HG03439 (cell line): ENCODE results near the gene USP43.
"Not testable (repeated sequence)": the region's sequence is repeated elsewhere in the genome, so short reads cannot be mapped to it uniquely, and the experiment has no call there.

Experiments used
- ATAC-seq: cut with Tn5 transposase; IDR thresholded peaks from one replicate; pipeline ENCODE4 v1.9.1; 2021; ENCODE audit warnings: mild to moderate bottlenecking, moderate library complexity; ENCODE audit not compliant: unreplicated experiment

USP43 gene

DNA sequence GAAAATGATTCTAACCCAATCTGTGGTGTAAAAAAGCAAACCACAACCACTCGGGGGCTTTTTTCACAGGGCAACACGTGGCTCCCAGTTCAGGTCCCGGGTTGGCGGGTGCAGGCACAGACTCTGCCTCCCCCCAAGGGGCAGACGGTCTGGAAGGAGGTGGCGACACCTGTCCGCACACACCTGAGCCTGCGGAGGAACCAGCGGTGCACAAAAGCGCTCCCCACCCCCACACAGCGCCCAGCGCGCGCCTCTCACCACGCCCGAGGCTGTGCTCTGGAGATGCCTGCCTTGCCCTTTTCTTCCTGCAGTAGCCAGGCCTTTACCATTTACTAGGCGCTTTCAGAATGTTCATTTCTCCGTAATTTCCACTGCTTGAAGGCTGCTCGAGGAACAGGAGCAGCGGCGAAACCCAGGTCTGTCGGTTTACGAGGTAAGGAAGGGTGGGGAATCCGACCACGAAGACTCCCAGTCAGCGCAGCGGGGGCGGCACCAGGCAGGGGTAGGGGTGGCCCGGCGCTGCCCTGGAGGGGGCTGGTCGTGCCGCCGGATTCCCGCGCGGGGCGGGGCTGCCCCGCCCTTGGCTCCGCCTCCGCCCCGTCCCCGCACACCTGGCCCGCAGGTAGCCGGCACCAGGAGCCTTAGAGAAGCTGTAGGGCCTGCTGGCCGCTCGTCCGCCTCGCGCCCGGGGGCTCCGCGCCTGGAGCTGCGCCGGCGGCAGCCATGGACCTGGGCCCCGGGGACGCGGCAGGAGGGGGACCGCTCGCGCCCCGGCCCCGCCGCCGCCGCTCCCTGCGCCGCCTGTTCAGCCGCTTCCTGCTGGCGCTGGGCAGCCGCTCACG, at the start of gene USP43:
TSS of gene USP43 (plus strand) at position 608 of the 842 bp plus-strand sequence. CDS start at position 724, 116 bp downstream.
- ATAC-seq, result no peak

DNA sequence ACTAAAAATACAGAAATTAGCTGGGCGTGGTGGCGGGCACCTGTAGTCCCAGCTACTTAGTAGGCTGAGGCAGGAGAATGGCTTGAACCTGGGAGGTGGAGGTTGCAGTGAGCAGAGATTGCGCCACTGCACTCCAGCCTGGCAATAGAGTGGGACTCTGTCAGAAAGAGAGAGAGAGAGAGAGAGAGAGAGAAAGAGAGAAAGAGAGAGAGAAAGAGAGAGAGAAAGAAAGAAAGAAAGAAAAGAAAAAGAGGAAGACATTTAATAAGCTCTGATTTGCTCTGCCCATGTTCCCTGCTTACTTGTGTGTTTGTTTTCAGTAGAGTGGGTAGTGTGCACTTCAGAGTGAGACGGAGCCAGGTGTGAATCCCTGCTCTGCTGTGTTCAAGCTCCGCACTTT, 47.7 kb upstream of the USP43 start:
- ATAC-seq, result not testable (repeated sequence)

- ATAC-seq, result no peak
Measured at GRCh38 chr17:9598661-9599060, 46.7 kb upstream of the USP43 start.

- not testable (repeated sequence) for ATAC-seq
Measured at GRCh38 chr17:9604583-9604982, 40.7 kb upstream of the USP43 start.

- no peak for ATAC-seq
Measured at GRCh38 chr17:9606453-9606852, 38.9 kb upstream of the USP43 start.

DNA sequence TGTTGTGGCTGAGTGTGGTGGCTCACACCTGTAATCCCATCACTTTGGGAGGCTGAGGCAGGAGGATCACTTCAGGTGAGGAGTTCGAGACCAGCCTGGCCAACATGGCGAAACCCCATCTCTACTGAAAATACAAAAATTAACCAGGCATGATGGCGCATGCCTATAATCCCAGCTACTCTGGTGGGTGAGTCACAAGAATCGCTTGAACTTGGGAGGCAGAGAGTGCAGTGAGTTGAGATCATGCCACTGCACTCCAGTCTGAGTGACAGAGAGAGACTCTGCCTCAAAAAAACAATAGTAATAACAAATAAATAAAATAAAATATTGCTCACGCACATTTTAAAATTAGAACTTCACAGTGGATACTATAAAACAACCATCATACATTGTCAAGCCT, 38.3 kb upstream of the USP43 start:
- not testable (repeated sequence) for ATAC-seq

DNA sequence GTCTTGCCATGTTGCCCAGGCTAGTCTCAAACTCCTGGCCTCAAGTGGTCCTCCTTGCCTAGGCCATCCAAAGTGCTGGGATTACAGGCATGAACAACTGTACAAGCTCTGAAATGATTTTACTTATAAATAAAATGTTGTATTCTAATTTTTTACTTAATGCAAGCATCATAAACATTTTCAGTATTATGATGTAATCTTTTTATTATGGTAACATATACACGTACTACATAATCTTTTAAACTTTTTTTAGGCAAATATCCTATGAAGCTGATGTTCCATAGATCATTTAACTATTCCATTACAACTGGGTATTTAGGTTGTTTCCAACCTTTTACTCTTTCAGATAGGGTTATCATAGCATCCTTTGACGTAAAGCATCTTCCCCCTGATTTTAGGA, 33.8 kb upstream of the USP43 start:
- no peak for ATAC-seq

DNA sequence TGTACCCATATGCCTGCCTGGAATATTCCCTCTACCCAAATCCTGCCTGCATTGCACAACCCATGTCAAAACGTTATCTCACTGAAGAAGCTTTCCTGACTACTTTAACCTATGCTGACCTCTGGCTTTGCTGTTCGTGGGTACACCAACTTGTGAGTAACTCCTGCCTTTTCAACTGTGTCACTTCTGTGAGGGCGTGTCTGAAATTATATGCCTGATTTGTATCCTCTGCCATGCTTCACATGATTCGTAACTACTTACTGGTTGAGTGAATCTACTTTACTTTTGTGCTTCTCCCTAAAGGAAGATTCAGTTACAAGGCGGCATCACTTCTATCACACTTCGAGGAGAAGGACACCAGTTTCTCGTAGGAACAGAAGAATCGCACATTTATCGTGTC, 33.3 kb upstream of the USP43 start:
- no peak for ATAC-seq

DNA sequence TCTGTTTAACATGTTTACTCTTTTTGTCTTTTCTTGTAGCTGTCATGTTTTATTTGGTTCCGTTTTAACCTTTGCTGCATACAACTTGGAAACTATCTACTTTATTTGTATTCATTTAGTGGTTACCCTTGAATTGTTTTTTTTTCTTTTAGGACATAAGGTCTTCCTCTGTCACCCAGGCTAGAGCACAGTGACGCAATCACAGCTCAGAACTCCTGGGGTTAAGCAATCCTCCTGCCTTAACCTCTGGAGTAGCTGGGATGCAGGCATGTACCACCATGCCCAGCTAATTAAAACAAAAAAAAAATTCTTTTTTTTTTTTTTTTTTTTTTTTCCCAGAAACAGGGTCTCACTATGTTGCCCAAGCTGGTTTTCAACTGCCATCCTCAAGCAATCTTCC, 29.8 kb upstream of the USP43 start:
- ATAC-seq, result no peak

DNA sequence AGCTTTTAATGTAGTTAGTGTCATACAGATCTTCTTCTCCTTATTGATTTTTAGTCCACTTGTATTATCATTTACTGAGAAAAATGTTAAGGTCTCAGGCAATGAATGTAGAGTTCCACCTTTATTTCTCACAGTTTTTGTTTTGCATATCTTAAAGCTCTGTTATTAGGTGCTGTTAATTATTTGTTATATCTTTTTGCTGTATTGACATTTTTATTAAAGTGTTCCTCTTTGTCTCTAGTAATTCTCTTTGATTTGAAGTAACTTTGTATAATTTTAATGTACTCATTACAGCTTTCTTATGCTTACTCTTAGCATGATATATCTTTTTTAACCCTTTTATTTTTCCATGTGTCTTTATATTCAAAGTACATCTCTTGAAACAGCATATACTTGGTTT, 22.4 kb upstream of the USP43 start:
- ATAC-seq, result no peak

GRCh38 chr17:9628509-9628908, 16.8 kb upstream of the USP43 start:
- ATAC-seq, result no peak

DNA sequence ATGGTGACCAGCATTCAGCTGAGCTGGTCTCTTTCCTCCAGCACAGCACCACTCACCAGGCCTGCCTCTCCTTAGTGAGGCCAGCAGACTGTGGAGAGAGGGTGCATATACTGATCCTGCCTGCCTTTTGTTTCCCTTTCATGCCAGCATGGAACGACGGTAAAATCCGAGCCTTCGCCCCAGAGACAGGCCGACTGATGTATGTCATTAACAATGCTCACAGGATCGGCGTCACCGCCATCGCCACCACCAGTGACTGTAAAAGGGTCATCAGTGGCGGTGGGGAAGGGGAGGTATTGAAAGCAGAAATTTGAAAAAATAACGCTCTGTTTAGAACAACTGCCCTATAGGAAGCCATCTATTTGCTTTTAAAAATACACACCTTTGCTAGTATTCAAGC, 12.6 kb upstream of the USP43 start:
- no peak for ATAC-seq

DNA sequence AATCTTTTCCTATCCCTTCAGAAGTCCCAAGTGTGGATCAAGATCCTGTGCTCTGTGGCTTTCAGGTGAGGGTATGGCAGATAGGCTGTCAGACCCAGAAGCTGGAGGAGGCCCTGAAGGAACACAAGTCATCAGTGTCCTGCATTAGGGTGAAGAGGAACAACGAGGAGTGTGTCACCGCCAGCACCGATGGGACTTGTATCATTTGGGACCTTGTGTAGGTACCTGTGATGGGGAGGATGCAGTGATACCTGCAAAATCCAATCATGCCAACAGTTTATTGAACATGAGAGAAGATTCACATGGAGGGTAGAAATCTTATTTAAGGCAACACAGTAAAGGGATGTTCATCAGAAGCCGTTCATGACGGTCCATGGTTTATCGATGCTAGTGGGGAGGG, 10.0 kb upstream of the USP43 start:
- no peak for ATAC-seq

DNA sequence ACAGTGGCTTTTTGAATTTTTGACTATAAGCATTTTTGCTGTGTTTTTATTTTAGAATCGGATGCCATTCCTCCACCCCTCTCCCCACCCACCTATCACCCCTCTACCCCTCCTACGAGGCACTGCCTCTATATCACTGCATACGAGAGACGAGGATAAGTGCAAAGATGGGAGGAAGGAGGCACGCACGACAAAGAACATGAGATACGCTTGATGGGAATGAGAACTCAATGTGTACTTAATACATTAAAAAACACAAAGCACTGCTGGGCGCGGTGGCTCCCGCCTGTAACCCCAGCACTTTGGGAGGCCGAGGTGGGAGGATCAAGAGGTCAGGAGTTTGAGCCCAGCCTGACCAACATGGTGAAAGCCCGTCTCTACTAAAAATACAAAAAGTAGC, 8.8 kb upstream of the USP43 start:
- ATAC-seq, result no peak

- not testable (repeated sequence) for ATAC-seq
Measured at GRCh38 chr17:9640388-9640787, 4.9 kb upstream of the USP43 start.

GRCh38 chr17:9643611-9644010, 1.7 kb upstream of the USP43 start:
- ATAC-seq, result no peak

GRCh38 chr17:9645851-9646545, 681 bp downstream of the USP43 start:
- no peak for ATAC-seq

GRCh38 chr17:9646546-9646885, 1.2 kb downstream of the USP43 start:
- ATAC-seq, result no peak

DNA sequence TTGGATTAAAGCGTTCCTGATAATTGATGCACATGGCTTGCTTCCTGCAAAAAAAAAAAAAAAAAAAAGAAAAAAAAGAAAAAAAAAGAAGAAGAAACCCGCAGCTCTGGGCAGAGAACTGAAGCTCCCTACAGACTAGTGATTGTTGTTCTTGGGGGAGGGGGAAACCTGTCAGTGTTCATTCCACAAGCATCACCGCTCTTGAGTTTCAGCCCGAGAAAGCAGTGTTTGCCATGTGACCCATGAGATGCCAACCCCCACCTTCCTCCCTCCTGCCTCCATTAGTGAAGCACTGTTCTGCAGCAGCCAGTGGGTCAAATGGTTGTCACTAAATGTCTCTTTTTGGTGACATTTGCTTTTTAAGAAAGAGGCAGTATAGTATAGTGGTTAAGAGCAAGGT, 1.7 kb downstream of the USP43 start:
- ATAC-seq, result no peak

- no peak for ATAC-seq
Measured at GRCh38 chr17:9648521-9649110, 3.3 kb downstream of the USP43 start.

DNA sequence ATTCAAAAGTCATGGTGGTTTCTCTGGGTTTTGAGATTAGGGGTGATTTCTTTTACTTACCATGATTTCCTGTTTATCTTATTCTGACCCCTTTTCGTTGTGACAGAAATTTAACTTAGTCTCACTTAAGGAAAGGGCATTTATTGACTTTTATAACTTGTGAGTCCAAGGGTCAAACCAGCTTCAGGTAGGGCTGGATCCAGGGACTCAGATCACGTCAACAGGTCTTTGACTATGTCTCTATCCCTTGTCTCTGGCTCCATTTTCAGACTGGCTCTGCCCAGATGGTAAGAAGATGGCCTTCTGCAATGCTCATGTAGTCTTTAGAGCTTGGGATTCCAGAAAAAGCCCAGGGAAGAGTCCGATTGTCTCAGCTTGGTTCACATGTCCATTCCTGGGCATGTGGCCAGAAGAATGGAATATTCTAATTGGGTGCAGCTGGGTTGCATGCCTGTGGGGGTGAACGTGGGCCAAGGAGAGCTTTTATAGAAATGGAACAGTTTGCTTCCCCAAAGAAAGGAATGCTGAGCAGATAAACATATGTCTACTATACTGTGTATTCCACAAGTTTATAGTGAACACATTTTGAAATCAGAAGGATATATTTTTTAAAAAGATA, 13.4 kb downstream of the USP43 start:
- no peak for ATAC-seq

DNA sequence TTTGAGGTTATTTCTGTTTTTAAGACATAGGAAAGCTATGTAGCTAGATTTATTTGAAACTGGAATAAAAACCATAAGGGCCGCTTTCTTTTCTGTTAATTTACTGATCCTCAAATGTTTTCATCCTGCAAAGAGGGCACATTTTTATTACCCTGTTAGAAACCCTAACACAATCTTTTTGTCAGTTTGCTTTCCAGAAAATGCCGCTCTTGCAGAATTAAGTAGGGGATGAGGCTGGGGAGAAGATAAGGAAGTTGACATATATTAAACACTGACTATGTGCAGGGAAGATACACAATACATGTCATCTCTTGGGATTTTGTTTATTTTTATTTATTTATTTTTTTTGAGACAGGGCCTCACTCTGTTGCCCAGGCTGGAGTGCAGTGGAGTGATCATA, 15.7 kb downstream of the USP43 start:
- no peak for ATAC-seq
